WI38 (cell line): ENCODE results near the gene SNTG2.

Experiments
- H3K4me3 ChIP-seq: 2 replicates; pipeline ENCODE4 v1.5.1; 2011; ENCODE audit warnings: low read depth, mild to moderate bottlenecking, control low read depth, low read length
- CTCF ChIP-seq: IDR thresholded peaks from 2 replicates; pipeline ENCODE4 v1.5.1; 2012; ENCODE audit warnings: low read depth, mild to moderate bottlenecking, control low read depth, low read length

The SNTG2 gene

GRCh38 chr2:926896-927295 is 23.8 kb upstream of the SNTG2 start:
- no peak for TF ChIP-seq CTCF
- H3K4me3 ChIP-seq, result no peak overlapping the region

- H3K4me3 ChIP-seq, result no peak overlapping the region
- TF ChIP-seq CTCF, result no peak
Observed at GRCh38 chr2:929011-929735, 21.5 kb upstream of the SNTG2 start.

GRCh38 chr2:929925-930324 is 20.7 kb upstream of the SNTG2 start:
- no peak overlapping the region for H3K4me3 ChIP-seq
- TF ChIP-seq CTCF, result no peak

- no peak overlapping the region for H3K4me3 ChIP-seq
- TF ChIP-seq CTCF, result no peak
Observed at GRCh38 chr2:930935-931334, 19.7 kb upstream of the SNTG2 start.

GRCh38 chr2:932320-933115 is 18.1 kb upstream of the SNTG2 start:
- no peak for TF ChIP-seq CTCF
- H3K4me3 ChIP-seq, result no peak overlapping the region

- TF ChIP-seq CTCF, result no peak
- H3K4me3 ChIP-seq, result no peak overlapping the region
Observed at GRCh38 chr2:933734-934295, 16.8 kb upstream of the SNTG2 start.

- no peak overlapping the region for H3K4me3 ChIP-seq
- no peak for TF ChIP-seq CTCF
Observed at GRCh38 chr2:937530-937929, 13.1 kb upstream of the SNTG2 start.
